Anterior cingulate cortex (tissue), 58 donors: Measurements from ENCODE around the gene SNORC.
"Not testable (repeated sequence)": the region's sequence is repeated elsewhere in the genome, so short reads cannot be mapped to it uniquely, and the experiment has no call there.

Experiments used
- DNase-seq, 58 donors: peaks; one replicate each; lab custom pipeline; 2025; lab: John Stamatoyannopoulos, UW

SNORC gene

DNA sequence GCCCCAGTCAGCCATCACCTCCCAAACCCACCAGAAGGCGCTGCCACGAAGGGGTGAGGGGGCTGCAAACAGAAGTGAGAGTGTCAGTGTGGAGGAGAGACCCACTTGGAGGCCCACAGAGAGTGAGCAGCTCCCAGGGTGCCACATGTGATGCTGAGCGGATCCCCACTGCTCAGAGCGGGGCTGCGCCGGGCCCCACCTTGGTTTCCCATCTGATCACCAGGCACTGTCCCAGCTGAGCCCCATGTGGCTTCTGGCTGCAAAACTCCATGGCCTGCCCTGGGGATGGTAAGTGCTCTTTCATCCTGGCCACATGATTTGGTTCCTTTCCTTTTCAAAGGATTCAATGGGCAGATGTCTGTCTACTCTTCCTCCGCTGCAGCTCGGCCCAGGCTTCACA lies 23.8 kb downstream of the SNORC start:
- no peak for DNase-seq

GRCh38 chr2:232894251-232894650 lies 24.2 kb downstream of the SNORC start:
- DNase-seq, result no peak

GRCh38 chr2:232894746-232895145 lies 24.7 kb downstream of the SNORC start:
- DNase-seq, result no peak

DNA sequence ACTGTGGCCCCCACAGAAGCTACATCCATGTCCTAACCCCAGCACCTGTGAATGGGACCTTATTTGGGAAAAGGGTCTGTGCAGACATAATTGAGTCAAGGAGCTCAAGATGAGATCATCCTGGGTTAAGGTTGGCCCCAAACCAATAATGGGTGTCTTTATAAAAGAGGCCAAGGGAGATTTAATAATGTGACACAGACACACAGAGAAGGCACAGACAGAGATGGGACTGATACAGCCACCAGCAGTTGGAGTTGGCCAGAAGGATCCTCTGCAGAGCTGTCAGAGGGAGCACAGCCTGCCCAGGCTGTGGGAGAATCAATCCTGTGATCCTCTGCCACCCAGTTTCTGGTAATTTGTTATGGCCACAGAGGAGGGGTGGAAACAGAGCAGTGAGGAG lies 26.0 kb downstream of the SNORC start:
- DNase-seq, result no peak

DNA sequence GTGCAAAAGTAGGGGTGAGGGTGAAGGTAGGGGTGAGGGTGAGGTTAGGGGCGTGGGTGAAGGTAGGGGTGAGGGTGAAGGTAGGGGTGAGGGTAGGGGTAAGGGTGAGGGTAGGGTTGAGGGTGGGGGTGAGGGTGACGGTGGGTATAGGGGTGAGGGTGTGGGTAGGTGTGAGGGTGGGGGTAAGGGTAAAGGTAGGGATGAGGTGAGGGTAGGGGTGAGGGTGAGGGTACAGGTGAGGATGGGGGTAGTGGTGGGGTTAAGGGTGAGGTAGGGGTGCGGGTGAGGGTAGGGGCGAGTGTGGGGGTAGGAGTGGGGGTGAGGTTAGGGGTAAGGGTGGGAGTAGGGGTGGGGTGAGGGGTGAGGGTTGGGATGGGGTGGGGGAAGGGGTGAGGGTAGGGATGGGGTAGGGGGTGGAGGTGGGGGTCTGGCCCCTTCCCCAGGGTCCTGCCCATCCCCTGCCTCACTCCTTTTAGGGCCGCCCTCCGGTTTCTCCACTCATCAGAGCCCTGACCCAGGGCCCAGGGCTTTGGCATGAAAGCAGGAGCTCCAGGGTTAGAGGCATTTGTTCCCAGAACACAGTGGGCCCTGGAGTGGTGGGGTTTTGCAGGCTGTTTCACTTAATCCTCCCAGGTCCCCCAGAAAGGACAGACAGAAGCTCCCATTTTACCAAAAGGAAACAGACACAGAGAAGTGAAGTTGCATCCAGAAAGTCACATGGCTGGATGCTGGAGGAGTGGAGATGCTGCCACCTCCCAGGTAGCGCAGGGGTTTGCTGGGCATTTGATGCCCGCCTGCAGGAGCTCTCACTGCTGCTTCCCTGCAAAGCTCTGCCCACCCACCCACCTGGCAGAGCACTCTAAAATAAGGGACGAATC lies 26.9 kb downstream of the SNORC start:
- DNase-seq, result no peak

DNA sequence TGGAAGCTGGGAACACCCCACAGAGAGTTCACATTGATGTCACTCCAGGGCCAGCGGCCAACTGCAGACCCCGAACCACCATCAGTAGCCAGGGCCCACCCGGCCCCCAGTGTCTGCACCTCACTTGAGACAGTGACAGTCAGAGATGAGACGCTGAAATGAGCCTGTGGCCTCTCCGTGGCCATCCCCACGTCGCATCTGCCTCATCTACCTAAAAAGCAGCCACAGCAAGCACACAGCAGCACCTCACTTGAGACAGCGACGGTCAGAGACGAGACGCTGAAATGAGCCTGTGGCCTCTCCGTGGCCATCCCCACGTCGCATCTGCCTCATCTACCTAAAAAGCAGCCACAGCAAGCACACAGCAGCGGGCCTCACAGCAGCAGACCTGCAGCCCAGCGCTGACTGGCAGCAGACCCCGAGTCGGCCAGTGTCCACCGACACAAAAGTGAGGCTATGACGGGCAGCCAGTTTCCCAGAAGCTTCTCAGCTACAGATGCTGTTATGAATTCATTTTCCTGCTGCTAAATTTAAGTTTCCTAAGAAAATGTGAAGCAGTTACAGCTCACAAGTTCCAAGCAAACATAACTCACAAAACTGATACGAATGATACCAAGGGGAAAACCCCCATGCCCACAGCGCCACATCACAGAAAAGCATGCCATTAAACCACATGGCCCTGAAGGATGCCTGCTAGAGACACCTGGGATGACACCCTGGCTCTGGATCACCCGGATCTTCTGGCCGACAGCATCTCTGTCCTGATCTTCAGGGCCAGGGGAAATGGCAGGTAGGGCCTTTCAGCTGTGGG lies 27.7 kb downstream of the SNORC start:
- no peak for DNase-seq

GRCh38 chr2:232898592-232899543 lies 28.8 kb downstream of the SNORC start:
- DNase-seq, result peak in 2 of 58 donors; percentile 13 to 38

DNA sequence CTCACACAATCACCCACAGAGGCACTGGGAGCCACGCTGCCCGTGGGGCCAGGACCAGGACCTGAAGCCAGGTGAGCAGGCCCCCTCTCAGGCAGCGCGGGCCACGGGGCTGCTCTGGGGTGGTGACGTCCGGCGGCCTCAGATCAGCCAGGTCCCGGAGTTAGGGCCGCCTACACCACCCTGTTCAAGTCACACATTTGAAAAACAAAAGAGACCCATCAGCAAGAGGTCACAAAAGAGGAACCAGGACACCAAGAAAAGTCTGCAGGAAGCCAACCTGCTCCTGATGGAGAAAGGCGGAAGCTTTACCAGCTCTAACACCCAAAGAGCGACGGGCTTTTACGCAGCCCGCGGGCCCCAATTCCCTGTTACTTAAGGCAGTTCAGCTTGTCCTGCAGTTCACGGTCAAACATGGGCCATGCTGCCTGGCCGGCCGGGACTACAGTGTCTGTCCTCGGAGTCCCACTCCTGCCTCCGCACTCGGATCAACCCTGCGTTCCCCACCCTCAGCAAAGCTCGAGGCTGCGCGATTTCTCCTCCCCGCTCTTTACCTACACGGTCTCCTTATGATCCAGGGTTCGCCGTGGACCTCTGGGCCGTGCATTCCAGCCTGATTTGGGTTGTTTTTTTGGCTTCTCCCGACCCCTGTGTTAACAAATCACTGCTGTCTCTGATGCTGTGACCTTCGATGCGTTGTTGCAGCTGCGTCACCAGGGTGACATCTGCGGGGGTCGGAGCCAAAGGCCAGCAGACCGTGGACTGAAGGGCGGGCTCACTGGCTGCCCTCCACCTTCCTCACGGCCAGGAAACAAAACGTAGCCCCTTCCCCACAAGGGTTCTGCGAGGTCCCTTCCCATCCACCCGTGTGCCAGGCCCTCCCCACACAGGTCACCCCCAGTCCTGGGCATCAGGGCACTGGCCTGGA lies 31.0 kb downstream of the SNORC start:
- no peak for DNase-seq

DNA sequence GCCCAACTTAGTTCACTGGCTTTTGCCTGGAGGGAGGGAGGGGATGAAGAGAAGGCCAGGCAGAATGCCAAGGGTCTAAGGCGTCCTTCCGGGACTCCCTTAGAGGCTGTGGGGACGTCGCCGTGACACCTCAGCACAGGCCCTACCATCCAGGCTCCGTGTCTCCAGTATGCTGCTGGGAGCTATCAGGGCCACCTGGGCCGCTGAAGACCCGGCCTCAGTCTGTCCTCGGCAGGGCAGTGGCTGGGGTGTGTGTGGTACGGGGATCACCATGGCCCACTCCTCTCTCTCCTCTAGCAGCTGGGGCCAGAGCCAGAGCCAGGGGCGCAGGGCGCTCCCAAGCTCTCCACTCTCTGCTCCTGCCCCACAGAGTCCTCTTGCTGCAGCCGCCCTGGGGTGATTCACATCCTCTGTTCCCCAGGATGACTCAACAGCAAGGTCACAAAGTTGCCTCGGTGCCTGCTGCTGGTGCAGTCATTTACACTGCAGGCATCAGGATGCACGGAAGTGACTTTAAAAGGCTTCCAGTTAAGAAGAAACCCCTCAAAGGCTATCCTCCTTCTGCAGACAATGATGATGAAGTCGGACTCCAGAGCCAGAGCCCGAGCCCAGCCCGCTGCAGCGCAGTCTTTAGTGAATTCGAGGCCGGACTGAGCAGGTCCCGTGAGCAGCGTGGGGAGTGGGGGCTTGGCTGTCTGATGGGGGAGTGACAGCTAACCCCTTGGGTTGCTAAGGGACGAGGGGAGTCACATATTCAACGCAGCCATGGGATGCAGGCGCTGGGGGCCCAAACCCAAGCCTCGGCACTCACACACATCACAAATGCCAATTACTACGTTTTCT lies 31.9 kb downstream of the SNORC start:
- DNase-seq, result no peak

DNA sequence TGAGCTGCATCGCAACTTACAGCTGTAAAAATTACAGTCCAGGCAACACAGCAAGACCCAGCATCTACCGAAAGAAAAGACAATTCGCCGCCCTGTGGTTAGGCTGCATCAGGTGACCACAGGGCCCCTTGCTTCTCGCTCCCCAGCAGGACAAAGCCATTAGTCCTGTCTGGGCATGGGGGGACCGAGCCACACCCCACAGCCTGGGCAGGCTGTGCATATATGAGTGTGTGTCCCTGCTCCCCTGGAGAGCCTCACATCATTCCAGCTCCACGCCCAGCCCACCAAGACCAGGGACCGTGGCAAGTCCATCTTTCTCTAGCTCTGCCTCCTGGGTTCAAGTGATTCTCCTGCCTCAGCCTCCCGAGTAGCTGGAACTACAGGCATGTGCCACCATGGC lies 33.9 kb downstream of the SNORC start:
- no peak for DNase-seq

DNA sequence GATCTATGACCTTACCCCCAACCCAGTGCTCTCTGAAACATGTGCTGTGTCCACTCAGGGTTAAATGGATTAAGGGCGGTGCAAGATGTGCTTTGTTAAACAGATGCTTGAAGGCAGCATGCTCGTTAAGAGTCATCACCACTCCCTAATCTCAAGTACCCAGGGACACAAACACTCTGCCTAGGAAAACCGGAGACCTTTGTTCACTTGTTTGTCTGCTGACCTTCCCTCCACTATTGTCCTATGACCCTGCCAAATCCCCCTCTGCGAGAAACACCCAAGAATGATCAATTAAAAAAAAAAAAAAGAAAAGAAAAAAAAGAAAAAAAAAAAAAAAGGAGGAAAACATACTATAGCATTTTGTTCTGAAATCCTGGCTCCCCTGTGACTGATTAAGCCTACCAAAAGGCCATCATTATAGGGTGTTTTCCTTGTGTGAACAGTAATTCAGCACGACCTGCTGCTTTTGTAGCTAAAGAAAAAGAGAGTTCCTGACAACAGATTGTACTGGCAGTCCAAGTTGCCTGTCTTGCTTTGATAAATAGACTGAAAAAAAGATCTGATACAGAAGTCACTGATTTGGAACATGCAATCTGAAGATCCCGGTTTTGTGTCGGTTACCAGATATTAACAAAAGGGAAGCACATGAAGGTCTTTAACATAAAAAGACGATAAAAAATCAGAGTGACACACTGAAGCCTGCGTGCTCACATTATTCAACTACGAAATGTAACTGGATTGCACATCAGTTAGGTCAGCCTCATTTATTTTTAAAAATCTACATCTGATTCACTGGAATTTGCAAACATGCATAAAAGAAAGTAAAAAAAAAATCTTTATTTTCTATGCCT lies 37.0 kb downstream of the SNORC start:
- DNase-seq, result not testable (repeated sequence)

GRCh38 chr2:232907718-232908085 lies 37.6 kb downstream of the SNORC start:
- DNase-seq, result not testable (repeated sequence)

- no peak for DNase-seq
Measured at GRCh38 chr2:232908695-232909094, 38.6 kb downstream of the SNORC start.

- no peak for DNase-seq
Measured at GRCh38 chr2:232910376-232910775, 40.3 kb downstream of the SNORC start.

DNA sequence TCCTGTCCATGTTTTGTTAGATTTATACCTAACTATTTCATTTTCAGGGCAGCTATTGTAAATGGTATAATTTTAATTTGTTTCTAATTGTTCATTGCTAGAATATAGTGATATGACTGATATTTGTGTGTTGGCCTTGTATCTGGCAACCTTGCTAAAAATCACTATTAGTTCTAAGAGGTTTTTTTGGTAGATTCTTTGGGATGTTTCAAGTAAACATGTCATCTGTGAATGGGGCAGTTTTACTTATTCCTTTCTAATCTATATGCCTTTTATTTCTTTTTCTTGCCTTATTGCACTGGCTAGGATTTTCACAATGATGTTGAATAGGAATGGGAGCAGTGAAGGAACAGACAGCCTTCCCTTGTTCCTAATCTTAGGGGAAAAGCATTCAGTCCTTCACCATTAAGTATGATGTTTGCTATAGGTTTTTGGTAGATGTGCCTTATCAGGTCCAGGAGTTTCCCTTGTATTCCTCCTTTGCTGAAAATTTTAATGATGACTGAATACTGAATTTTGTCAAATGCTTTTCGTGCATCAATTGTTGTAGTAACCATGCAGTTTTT lies 41.7 kb downstream of the SNORC start:
- no peak for DNase-seq

- no peak for DNase-seq
Measured at GRCh38 chr2:232913903-232914302, 43.8 kb downstream of the SNORC start.

GRCh38 chr2:232919141-232919540 lies 49.1 kb downstream of the SNORC start:
- DNase-seq, result no peak
